ENCODE measurements around the gene GPI. TPM values are rescaled to one million over a fixed set of nuclear protein-coding genes. Genes with fewer than 3 reads are reported as not detected.
"Not testable (repeated sequence)": the region's sequence is repeated elsewhere in the genome, so short reads cannot be mapped to it uniquely, and the experiment has no call there.

GPI gene
- total RNA-seq, 2 donors from 2014 or later = 181 to 183 TPM

DNA sequence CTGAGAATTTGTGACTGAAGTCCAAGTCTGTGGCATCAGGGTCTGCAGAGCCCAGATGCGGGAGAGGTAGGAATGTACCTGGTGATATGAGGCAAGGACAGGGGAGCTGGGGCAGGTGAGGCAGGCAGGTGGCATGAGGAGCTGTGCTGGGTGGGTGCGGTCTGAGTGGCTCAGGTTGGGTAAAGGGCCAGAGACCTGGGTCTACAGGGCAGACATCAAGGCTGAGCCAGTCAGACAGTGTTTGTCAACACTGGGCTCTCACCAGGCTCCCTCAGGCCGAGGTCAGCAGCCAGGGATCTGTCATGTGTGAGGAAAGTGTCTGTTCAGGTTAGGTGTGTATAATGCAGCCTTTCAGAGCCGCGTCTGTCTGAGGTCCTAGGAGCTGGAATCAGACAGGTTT is 18.6 kb downstream of the GPI start:
- TF ChIP-seq, protein P1, sequence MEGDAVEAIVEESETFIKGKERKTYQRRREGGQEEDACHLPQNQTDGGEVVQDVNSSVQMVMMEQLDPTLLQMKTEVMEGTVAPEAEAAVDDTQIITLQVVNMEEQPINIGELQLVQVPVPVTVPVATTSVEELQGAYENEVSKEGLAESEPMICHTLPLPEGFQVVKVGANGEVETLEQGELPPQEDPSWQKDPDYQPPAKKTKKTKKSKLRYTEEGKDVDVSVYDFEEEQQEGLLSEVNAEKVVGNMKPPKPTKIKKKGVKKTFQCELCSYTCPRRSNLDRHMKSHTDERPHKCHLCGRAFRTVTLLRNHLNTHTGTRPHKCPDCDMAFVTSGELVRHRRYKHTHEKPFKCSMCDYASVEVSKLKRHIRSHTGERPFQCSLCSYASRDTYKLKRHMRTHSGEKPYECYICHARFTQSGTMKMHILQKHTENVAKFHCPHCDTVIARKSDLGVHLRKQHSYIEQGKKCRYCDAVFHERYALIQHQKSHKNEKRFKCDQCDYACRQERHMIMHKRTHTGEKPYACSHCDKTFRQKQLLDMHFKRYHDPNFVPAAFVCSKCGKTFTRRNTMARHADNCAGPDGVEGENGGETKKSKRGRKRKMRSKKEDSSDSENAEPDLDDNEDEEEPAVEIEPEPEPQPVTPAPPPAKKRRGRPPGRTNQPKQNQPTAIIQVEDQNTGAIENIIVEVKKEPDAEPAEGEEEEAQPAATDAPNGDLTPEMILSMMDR (conservative IDR thresholded peaks at IDR 0.05) = no peak
- Histone ChIP-seq H3K27me3 (ENCODE audit: control insufficient read depth, insufficient read depth, low read length, poor library complexity, severe bottlenecking) (no peaks in the 10 kb centered on the region), H3K9ac (ENCODE audit: extremely low read depth, low read length, poor library complexity, severe bottlenecking) (no peak overlapping the region), H3K27ac (ENCODE audit: low read depth, low read length) (no peak overlapping the region), H3K9me3 (ENCODE audit: control insufficient read depth, low read length) (no peaks in the 10 kb centered on the region), H3K36me3 (ENCODE audit: control insufficient read depth, insufficient read depth, low read length) (peaks cover 74% of the 10 kb centered on the region), H3K4me1 (ENCODE audit: control insufficient read depth, insufficient read depth, low read length) (no peaks in the 10 kb centered on the region), H3K4me3 (ENCODE audit: low read length) (no peak overlapping the region)
- H3K4me1 Mint-ChIP-seq = no peaks in the 10 kb centered on the region
- 92 to 96% methylated on average over 4 to 5 of the region's 5 CpGs for WGBS, 2 experiments (ENCODE audit: insufficient coverage in 1 of 2, insufficient read length in 1 of 2)
- peaks cover 81% of the 10 kb centered on the region for H3K36me3 Mint-ChIP-seq (ENCODE audit: low read depth)
- H3K4me3 Mint-ChIP-seq = no peak overlapping the region
- H3K27me3 Mint-ChIP-seq (ENCODE audit: insufficient read depth) = no peaks in the 10 kb centered on the region
- DNase-seq = no peak
- no peak overlapping the region for H3K27ac Mint-ChIP-seq
- no peaks in the 10 kb centered on the region for H3K9me3 Mint-ChIP-seq

DNA sequence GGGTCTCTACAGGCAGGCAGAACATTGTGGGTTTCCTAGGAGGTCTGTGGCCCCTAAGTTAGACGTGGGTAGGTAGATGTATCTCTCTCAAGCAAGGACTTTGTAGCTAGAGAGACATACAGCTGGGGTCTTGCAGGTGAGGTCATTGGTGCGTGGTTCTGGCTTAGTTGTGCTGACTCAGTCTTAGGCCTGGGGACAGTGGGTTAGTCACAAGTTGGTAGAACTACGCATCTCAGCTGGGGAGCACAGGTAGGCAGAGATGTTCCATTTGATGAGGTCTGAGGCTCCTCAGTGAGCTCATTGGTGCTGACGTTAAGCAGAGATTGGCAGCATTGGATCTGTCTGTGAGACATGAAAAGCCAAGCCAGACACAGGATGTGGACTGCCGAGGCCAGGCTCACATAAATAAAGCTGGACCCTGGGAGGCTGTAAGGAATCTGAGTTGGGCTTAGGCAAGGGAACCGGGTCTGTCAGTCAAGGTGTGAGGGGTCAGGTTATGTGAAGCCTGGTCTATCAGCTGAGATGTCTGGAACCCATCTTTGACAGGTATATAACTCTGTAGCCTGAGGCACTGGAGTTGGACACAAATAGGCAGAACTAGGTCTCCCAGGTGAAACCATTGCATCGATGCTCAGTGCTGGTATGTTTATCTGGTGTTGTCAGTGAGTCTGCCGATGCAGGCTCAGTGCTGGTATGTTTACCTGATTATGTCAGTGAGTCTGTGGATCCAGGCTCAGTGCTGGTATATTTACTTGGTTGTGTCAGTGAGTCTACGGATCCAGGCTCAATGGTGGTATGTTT is 21.8 kb downstream of the GPI start:
- H3K36me3 Mint-ChIP-seq (ENCODE audit: low read depth) = peaks cover 68% of the 10 kb centered on the region
- no peak overlapping the region for H3K4me3 ChIP-seq (ENCODE audit: low read length)
- H3K36me3 ChIP-seq (ENCODE audit: control insufficient read depth, insufficient read depth, low read length) = peaks cover 77% of the 10 kb centered on the region
- H3K4me3 Mint-ChIP-seq = no peak overlapping the region
- WGBS, 2 experiments (ENCODE audit: insufficient coverage in 1 of 2, insufficient read length in 1 of 2) = 91% methylated on average over 7 to 9 of the region's 9 CpGs
- TF ChIP-seq, protein P1 (conservative IDR thresholded peaks at IDR 0.05) = no peak
- H3K27ac Mint-ChIP-seq = no peak overlapping the region
- no peak overlapping the region for H3K9ac ChIP-seq (ENCODE audit: extremely low read depth, low read length, poor library complexity, severe bottlenecking)
- H3K27me3 Mint-ChIP-seq (ENCODE audit: insufficient read depth) = no peaks in the 10 kb centered on the region
- H3K27ac ChIP-seq (ENCODE audit: low read depth, low read length) = no peak overlapping the region
- no peak for DNase-seq
- H3K4me1 Mint-ChIP-seq = no peaks in the 10 kb centered on the region
- H3K9me3 ChIP-seq (ENCODE audit: control insufficient read depth, low read length) = no peaks in the 10 kb centered on the region
- H3K4me1 ChIP-seq (ENCODE audit: control insufficient read depth, insufficient read depth, low read length) = no peaks in the 10 kb centered on the region
- no peaks in the 10 kb centered on the region for H3K9me3 Mint-ChIP-seq
- H3K27me3 ChIP-seq (ENCODE audit: control insufficient read depth, insufficient read depth, low read length, poor library complexity, severe bottlenecking) = no peaks in the 10 kb centered on the region

DNA sequence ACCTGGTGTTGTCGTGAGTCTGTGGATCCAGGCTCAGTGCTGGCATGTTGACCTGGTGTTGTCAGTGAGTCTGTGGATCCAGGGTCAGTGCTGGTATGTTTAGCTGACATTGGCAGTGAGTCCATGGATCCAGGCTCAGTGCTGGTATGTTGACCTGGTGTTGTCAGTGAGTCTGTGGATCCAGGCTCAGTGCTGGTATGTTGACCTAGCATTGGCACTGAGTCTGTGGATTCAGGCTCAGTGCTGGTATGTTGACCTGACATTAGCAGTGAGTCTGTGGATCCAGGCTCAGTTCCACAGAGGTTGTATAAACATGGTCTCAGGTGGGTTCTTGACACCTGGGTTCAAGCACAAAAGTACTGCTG is 22.4 kb downstream of the GPI start:
- no peak overlapping the region for H3K4me3 ChIP-seq (ENCODE audit: low read length)
- H3K36me3 ChIP-seq (ENCODE audit: control insufficient read depth, insufficient read depth, low read length) = peaks cover 73% of the 10 kb centered on the region
- no peak overlapping the region for H3K27ac ChIP-seq (ENCODE audit: low read depth, low read length)
- H3K4me1 ChIP-seq (ENCODE audit: control insufficient read depth, insufficient read depth, low read length) = no peaks in the 10 kb centered on the region
- Mint-ChIP-seq H3K27me3 (ENCODE audit: insufficient read depth) (no peaks in the 10 kb centered on the region), H3K27ac (no peak overlapping the region), H3K4me3 (no peak overlapping the region), H3K9me3 (no peaks in the 10 kb centered on the region), H3K36me3 (ENCODE audit: low read depth) (peaks cover 62% of the 10 kb centered on the region), H3K4me1 (no peaks in the 10 kb centered on the region)
- 88% methylated on average over 1 of the region's 1 CpG; no CpG with 5 or more reads in 1 of the 2 experiments for WGBS, 2 experiments (ENCODE audit: insufficient coverage in 1 of 2, insufficient read length in 1 of 2)
- TF ChIP-seq, protein P1 (conservative IDR thresholded peaks at IDR 0.05) = no peak
- no peak overlapping the region for H3K9ac ChIP-seq (ENCODE audit: extremely low read depth, low read length, poor library complexity, severe bottlenecking)
- H3K27me3 ChIP-seq (ENCODE audit: control insufficient read depth, insufficient read depth, low read length, poor library complexity, severe bottlenecking) = no peaks in the 10 kb centered on the region
- H3K9me3 ChIP-seq (ENCODE audit: control insufficient read depth, low read length) = no peaks in the 10 kb centered on the region
- DNase-seq = no peak

DNA sequence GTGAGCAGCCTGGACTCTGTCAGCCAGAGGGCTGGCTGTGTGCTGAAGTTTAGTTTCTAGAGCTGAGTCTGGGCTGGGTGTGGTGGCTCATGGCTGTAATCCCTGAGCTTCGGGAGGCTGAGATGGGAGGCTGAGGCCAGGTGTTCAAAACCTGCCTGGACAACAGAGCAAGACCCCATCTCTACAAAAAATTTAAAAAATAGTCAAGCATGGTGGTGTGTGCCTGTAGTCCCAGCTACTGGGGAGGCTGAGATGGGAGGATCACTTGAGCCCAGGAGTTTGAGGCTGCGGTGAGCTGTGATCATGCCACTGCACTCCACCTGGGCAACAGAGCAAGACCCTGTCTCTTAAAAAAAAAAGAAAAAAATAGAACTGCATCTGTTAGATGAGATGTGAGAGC is 23.7 kb downstream of the GPI start:
- not testable (repeated sequence) for H3K9me3 ChIP-seq (ENCODE audit: control insufficient read depth, low read length); H3K27ac ChIP-seq (ENCODE audit: low read depth, low read length); H3K9ac ChIP-seq (ENCODE audit: extremely low read depth, low read length, poor library complexity, severe bottlenecking); H3K4me1 Mint-ChIP-seq; H3K27me3 ChIP-seq (ENCODE audit: control insufficient read depth, insufficient read depth, low read length, poor library complexity, severe bottlenecking); H3K4me1 ChIP-seq (ENCODE audit: control insufficient read depth, insufficient read depth, low read length); H3K4me3 ChIP-seq (ENCODE audit: low read length); H3K4me3 Mint-ChIP-seq; DNase-seq; H3K27ac Mint-ChIP-seq; H3K27me3 Mint-ChIP-seq (ENCODE audit: insufficient read depth); H3K9me3 Mint-ChIP-seq
- peaks cover 66% of the 10 kb centered on the region for H3K36me3 ChIP-seq (ENCODE audit: control insufficient read depth, insufficient read depth, low read length)
- 97% methylated on average over 2 of the region's 2 CpGs; no CpG with 5 or more reads in 1 of the 2 experiments for WGBS, 2 experiments (ENCODE audit: insufficient coverage in 1 of 2, insufficient read length in 1 of 2)
- peaks cover 49% of the 10 kb centered on the region for H3K36me3 Mint-ChIP-seq (ENCODE audit: low read depth)

All from endodermal cell (in vitro differentiated cells).